Measurements from ENCODE around the gene ATG13.

DNA sequence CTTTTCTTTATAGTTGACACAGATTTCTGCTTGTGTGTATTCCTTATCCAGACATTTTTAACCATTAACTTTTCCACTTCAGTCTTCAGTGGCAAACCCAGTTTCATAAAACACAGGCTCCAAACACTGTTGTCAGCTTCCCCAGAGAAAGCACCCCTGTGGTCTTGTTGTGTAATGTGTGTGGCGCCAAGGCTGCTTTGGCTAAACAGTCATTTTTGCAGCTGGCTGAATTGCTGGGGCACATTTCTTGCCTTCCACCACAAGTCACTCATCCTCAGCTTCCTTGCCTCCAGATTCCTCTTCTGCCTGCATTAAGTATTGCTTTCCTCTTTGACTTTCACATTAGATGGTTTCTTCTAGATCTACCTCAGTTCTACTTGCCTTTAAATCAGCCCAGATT is 42.6 kb downstream of the ATG13 start:
- TF ChIP-seq POLR2A (IDR thresholded peaks at IDR 0.05), result no peak
- TF ChIP-seq, protein P1, sequence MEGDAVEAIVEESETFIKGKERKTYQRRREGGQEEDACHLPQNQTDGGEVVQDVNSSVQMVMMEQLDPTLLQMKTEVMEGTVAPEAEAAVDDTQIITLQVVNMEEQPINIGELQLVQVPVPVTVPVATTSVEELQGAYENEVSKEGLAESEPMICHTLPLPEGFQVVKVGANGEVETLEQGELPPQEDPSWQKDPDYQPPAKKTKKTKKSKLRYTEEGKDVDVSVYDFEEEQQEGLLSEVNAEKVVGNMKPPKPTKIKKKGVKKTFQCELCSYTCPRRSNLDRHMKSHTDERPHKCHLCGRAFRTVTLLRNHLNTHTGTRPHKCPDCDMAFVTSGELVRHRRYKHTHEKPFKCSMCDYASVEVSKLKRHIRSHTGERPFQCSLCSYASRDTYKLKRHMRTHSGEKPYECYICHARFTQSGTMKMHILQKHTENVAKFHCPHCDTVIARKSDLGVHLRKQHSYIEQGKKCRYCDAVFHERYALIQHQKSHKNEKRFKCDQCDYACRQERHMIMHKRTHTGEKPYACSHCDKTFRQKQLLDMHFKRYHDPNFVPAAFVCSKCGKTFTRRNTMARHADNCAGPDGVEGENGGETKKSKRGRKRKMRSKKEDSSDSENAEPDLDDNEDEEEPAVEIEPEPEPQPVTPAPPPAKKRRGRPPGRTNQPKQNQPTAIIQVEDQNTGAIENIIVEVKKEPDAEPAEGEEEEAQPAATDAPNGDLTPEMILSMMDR (IDR thresholded peaks at IDR 0.05), result no peak

Measured in right lobe of liver (tissue), 4 donors.